Mesothelial cell of epicardium (in vitro differentiated cells): ENCODE measurements around the gene OR52N5. TPM values are rescaled to one million over a fixed set of nuclear protein-coding genes. Genes with fewer than 3 reads are reported as not detected.
A peak's percentile ranks its signal among the peaks of the same experiment; 100 is the strongest.

Experiments used
- DNase-seq, 2 experiments: peaks; one replicate each; pipeline ENCODE4 v3.0.0; 2021; ENCODE audit warnings: low spot score in 2 of 2; ENCODE audit not compliant: unreplicated experiment in 2 of 2
- H3K27ac Mint-ChIP-seq: 2 replicates; pipeline ENCODE4 v1.8.0; 2021; ENCODE audit warnings: mixed read lengths
- H3K27me3 Mint-ChIP-seq: 2 replicates; pipeline ENCODE4 v1.8.0; 2021; ENCODE audit warnings: low read depth, mixed read lengths
- H3K36me3 Mint-ChIP-seq: 2 replicates; pipeline ENCODE4 v1.8.0; 2021; ENCODE audit warnings: mixed read lengths
- H3K4me1 Mint-ChIP-seq: 2 replicates; pipeline ENCODE4 v1.8.0; 2021; ENCODE audit warnings: mixed read lengths
- H3K4me3 Mint-ChIP-seq: 2 replicates; pipeline ENCODE4 v1.8.0; 2021; ENCODE audit warnings: mild to moderate bottlenecking, moderate library complexity, mixed read lengths
- H3K9me3 Mint-ChIP-seq: 2 replicates; pipeline ENCODE4 v1.8.0; 2021; ENCODE audit warnings: mixed read lengths
- total RNA-seq: library from RNA; stranded (reverse); gene quantifications from 3 replicates; pipeline ENCODE4 v1.2.1, GENCODE V29; 2021
- TF ChIP-seq, protein P1 (sequence below): fragments of 200-600 bp; sonication (generic); IDR thresholded peaks from one replicate; pipeline ENCODE4 v1.5.0; 2021; ENCODE audit warnings: antibody characterized with exemption; ENCODE audit not compliant: unreplicated experiment

Gene OR52N5
- not detected in 3 replicates for total RNA-seq

DNA sequence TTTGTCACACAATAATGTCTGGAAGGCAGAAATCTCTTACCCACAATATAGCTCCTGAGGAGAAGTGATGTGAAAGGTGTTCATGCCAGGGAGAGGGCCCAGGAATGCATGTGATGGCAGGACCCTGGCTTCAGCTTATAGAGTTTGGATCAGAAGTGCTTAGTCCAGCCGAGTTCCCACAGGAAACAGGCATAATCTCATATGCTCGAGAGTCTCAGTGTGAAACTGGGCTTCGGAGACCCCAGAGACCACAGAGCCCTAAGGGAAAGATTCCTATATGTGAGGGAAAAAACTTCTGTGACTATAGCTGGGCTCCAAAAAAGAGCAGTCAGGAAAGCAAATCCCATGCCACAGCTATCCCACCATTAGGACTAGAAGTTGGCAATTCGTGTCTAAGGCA, at the start of gene OR52N5:
TSS of gene OR52N5 (minus strand) at position 101 of the 400 bp plus-strand sequence. CDS start 4,721 bp downstream, outside the sequence.
- H3K9me3 Mint-ChIP-seq: no peaks in the 10 kb centered on the region
- no peak within 1 kb of the TSS for H3K4me3 Mint-ChIP-seq
- no peak within 1 kb of the TSS for H3K27ac Mint-ChIP-seq
- DNase-seq: no peak
- TF ChIP-seq, protein P1, sequence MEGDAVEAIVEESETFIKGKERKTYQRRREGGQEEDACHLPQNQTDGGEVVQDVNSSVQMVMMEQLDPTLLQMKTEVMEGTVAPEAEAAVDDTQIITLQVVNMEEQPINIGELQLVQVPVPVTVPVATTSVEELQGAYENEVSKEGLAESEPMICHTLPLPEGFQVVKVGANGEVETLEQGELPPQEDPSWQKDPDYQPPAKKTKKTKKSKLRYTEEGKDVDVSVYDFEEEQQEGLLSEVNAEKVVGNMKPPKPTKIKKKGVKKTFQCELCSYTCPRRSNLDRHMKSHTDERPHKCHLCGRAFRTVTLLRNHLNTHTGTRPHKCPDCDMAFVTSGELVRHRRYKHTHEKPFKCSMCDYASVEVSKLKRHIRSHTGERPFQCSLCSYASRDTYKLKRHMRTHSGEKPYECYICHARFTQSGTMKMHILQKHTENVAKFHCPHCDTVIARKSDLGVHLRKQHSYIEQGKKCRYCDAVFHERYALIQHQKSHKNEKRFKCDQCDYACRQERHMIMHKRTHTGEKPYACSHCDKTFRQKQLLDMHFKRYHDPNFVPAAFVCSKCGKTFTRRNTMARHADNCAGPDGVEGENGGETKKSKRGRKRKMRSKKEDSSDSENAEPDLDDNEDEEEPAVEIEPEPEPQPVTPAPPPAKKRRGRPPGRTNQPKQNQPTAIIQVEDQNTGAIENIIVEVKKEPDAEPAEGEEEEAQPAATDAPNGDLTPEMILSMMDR: no peak
- peaks cover under 1% of the 10 kb centered on the region for H3K27me3 Mint-ChIP-seq
- H3K36me3 Mint-ChIP-seq: no peaks in the 10 kb centered on the region
- H3K4me1 Mint-ChIP-seq: no peaks in the 10 kb centered on the region

- Mint-ChIP-seq H3K36me3 (no peaks in the 10 kb centered on the region), H3K4me1 (no peaks in the 10 kb centered on the region), H3K9me3 (peaks cover 4% of the 10 kb centered on the region), H3K27me3 (no peaks in the 10 kb centered on the region), H3K27ac (peak overlapping the region; percentile 69), H3K4me3 (no peak overlapping the region)
- TF ChIP-seq, protein P1: no peak
- DNase-seq: no peak
Observed at GRCh38 chr11:5831196-5831829, 48.2 kb upstream of the OR52N5 start.

GRCh38 chr11:5818245-5818886, 35.2 kb upstream of the OR52N5 start:
- Mint-ChIP-seq H3K27ac (no peak overlapping the region), H3K27me3 (peaks cover 5% of the 10 kb centered on the region), H3K9me3 (no peaks in the 10 kb centered on the region), H3K36me3 (no peaks in the 10 kb centered on the region), H3K4me1 (no peaks in the 10 kb centered on the region), H3K4me3 (no peak overlapping the region)
- no peak for DNase-seq
- TF ChIP-seq, protein P1: no peak

DNA sequence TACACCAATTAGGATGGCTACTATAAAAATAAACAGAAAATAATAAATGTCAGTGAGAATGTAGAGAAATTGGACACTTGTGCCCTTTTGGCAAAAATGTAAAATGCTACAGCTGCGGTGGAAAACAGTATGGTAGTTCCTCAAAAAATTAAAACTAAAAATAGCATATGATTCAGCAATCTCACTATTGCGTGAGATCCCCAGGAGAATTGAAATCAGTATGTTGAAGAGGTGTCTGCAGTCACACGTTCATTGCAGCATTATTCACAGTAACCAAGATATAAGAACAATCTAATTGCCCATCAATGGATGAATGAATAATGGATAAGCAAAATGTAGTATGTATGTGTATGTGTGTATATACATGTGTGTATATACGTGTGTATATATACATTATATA, 32.4 kb upstream of the OR52N5 start:
- DNase-seq: no peak
- H3K9me3 Mint-ChIP-seq: no peaks in the 10 kb centered on the region
- no peak overlapping the region for H3K4me3 Mint-ChIP-seq
- TF ChIP-seq, protein P1: no peak
- H3K36me3 Mint-ChIP-seq: no peaks in the 10 kb centered on the region
- H3K27ac Mint-ChIP-seq: no peak overlapping the region
- peaks cover 3% of the 10 kb centered on the region for H3K27me3 Mint-ChIP-seq
- H3K4me1 Mint-ChIP-seq: no peaks in the 10 kb centered on the region

DNA sequence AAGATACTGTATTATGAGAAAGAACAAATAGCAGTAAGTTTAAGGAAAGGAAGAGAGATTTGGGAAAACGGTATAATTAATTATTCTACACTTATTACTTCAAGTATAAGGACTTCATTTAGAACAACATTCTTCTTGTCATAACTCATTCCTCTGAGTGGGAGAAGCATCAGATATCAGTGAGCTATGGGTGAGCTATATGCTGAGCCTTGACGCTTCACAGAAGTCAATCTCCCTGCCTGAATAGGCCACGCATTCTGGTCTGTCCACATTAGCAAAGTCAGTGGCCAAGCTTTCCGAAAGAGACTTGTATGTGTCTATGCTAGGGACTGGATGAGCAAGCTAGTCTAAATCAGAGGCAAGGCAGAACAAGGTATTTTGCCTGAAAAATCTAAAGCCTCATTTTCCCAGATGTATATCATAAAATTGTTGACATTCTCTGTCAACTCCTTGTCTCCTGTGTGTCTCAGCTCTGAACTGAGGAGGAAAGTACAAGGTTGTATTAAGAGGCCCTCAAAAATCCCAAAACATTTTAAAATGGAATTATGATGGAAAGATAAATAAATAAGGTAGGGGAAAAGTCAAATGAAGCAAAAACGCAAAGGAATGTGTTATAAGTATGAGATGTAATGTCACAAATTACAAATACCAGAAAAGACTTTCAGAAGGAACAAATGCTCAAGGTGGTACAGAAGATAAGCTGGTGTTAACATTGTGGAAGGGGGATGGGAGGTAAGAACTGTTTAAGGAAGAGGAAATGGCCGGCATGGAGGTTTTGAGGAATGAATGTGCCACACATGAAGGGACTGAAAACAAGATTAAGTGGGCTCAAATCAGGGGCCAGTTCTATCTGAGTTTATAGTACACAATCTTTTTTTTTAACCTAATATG, 27.0 kb upstream of the OR52N5 start:
- H3K4me1 Mint-ChIP-seq: peaks cover 9% of the 10 kb centered on the region
- no peak overlapping the region for H3K4me3 Mint-ChIP-seq
- no peaks in the 10 kb centered on the region for H3K9me3 Mint-ChIP-seq
- TF ChIP-seq, protein P1: no peak
- H3K27me3 Mint-ChIP-seq: peaks cover 8% of the 10 kb centered on the region
- H3K36me3 Mint-ChIP-seq: no peaks in the 10 kb centered on the region
- no peak for DNase-seq
- no peak overlapping the region for H3K27ac Mint-ChIP-seq
